Measurements from ENCODE around the gene CNGA1. TPM values are rescaled to one million over a fixed set of nuclear protein-coding genes. Genes with fewer than 3 reads are reported as not detected.

CNGA1 gene
- total RNA-seq, 2 donors from 2014 or later = 0.33 to 1.8 TPM

DNA sequence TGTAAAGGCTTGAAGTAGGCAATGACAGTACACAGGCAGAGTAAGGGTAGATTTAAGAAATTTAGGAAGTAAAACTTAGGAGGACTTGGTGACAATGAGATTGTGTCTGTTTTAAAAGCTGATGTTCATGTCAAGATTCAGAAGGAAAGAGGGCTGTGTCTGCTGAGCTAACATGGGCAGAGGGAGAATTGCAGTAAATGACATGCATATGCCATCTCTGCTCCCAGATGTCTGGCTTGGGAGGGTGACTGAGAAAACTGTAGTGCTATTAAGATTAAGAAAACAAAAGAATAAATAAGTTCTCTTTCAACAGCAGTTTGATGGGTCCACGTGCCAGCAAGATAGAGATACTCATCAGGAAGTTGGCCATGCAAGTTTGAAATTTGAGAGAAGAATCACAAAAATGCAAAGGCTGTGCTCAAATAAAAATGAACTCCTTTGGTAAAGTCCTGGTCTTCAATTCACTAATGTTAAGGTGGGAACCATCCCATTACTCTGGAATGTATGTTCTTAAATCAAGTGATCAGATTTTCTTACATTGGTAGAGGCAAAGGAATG lies 109.3 kb downstream of the CNGA1 start:
- WGBS, 2 donors = 0 to 27% methylated on average over 1 of the region's 1 CpG
- no peaks in the 10 kb centered on the region for H3K27me3 ChIP-seq
- TF ChIP-seq CTCF (IDR thresholded peaks at IDR 0.05) (no peak), POLR2A (IDR thresholded peaks at IDR 0.05) (no peak)
- H3K4me1 ChIP-seq = peaks cover 19% of the 10 kb centered on the region
- DNase-seq (no peak), ATAC-seq (no peak)
- peaks cover 0 to 5% of the 10 kb centered on the region in 2 donors for H3K36me3 ChIP-seq (replicated peaks in 1 of 2; ENCODE audit: insufficient read depth in 1 of 2, low read depth in 2 of 2)
- H3K27ac ChIP-seq = no peak overlapping the region
- no peak overlapping the region for H3K4me3 ChIP-seq
- H3K9me3 ChIP-seq = no peaks in the 10 kb centered on the region
- intact Hi-C loops (cut with DNase I) = no loop called here

GRCh38 chr4:47899639-47900038 lies 116.8 kb downstream of the CNGA1 start:
- H3K27ac ChIP-seq = no peak overlapping the region
- no peak for TF ChIP-seq POLR2A (IDR thresholded peaks at IDR 0.05)
- TF ChIP-seq CTCF (IDR thresholded peaks at IDR 0.05) = no peak
- H3K4me1 ChIP-seq = no peaks in the 10 kb centered on the region
- no peak overlapping the region for H3K4me3 ChIP-seq
- H3K36me3 ChIP-seq (replicated peaks in 1 of 2; ENCODE audit: insufficient read depth in 1 of 2, low read depth in 2 of 2) = peaks cover 9 to 20% of the 10 kb centered on the region in 2 donors
- H3K27me3 ChIP-seq = no peaks in the 10 kb centered on the region
- DNase-seq (no peak), ATAC-seq (no peak)
- no peaks in the 10 kb centered on the region for H3K9me3 ChIP-seq
- WGBS, 2 donors = 59 to 74% methylated on average over 1 of the region's 1 CpG
- intact Hi-C loops (cut with DNase I) = no loop called here

GRCh38 chr4:47891928-47892327 lies 124.6 kb downstream of the CNGA1 start:
- Histone ChIP-seq H3K36me3 (replicated peaks in 1 of 2; ENCODE audit: insufficient read depth in 1 of 2, low read depth in 2 of 2) (peaks cover 10 to 23% of the 10 kb centered on the region in 2 donors), H3K4me1 (no peaks in the 10 kb centered on the region), H3K4me3 (no peak overlapping the region), H3K27me3 (no peaks in the 10 kb centered on the region), H3K9me3 (no peaks in the 10 kb centered on the region), H3K27ac (no peak overlapping the region)
- WGBS, 2 donors = 83 to 94% methylated on average over 1 of the region's 1 CpG
- intact Hi-C loops (cut with DNase I) = no loop called here
- no peak for DNase-seq
- no peak for TF ChIP-seq POLR2A (IDR thresholded peaks at IDR 0.05)
- TF ChIP-seq CTCF (IDR thresholded peaks at IDR 0.05) = no peak
- no peak for ATAC-seq

Other genes starting within 250 kb of the CNGA1 start
- 1 to 10 TPM in 1 of 2 donors, under 1 TPM in 1; 0.33 to 1.3 TPM for gene CORIN, start 178.6 kb downstream of the CNGA1 start, total RNA-seq
- 10 to 100 TPM; 14.0 to 14.2 TPM for gene NFXL1, start 102.1 kb downstream of the CNGA1 start, total RNA-seq
- 1 to 10 TPM; 1.0 to 1.6 TPM for gene NIPAL1, start 91 bp upstream of the CNGA1 start, total RNA-seq
- gene TXK, start 117.6 kb upstream of the CNGA1 start, total RNA-seq = 1 to 10 TPM in 1 of 2 donors, under 1 TPM in 1; 0.66 to 1.3 TPM